HepG2 (cell line): Measurements from ENCODE around the gene KIAA0232.

ENCODE experiments used
- CTCF ChIP-seq: sonication (generic); formaldehyde crosslinking; IDR thresholded peaks from 2 replicates; pipeline ENCODE4 v1.5.0; 2020; ENCODE audit warnings: mild to moderate bottlenecking, missing genetic modification reagents, moderate library complexity
- NFKB2 ChIP-seq: sonication (generic); formaldehyde crosslinking; IDR thresholded peaks from 2 replicates; pipeline ENCODE4 v1.4.0; 2020; ENCODE audit warnings: missing genetic modification reagents, borderline replicate concordance
- PCBP1 ChIP-seq: fragments of 200-400 bp; formaldehyde crosslinking; IDR thresholded peaks from 2 replicates; pipeline ENCODE4 v1.6.1; 2017; ENCODE audit warnings: mild to moderate bottlenecking, low read depth, low read length, borderline replicate concordance
- POLR2AphosphoS5 ChIP-seq: IDR thresholded peaks from 2 replicates; pipeline ENCODE4 v1.6.1; 2012; ENCODE audit warnings: low read depth, low read length
- SIN3A ChIP-seq: IDR thresholded peaks from 2 replicates; pipeline ENCODE4 v1.6.1; 2011; ENCODE audit warnings: low read depth, mild to moderate bottlenecking, control low read depth, low read length, borderline replicate concordance

- TF ChIP-seq CTCF (CRISPR knock-in tag) (no peak), SIN3A (no peak), POLR2AphosphoS5 (no peak), PCBP1 (no peak), NFKB2 (CRISPR knock-in tag) (no peak)
Observed at GRCh38 chr4:6771229-6771671, 11.3 kb upstream of the KIAA0232 start.
